ENCODE measurements around the gene SLC16A2.

GRCh38 chrX:74405973-74406489, 15.3 kb upstream of the SLC16A2 start:
- TF ChIP-seq CTCF (IDR thresholded peaks at IDR 0.05): no peak
- no peak for TF ChIP-seq POLR2A (IDR thresholded peaks at IDR 0.05)

Data from body of pancreas (tissue), 4 donors.